ENCODE results near the gene SDC3. TPM values are rescaled to one million over a fixed set of nuclear protein-coding genes. Genes with fewer than 3 reads are reported as not detected.

SDC3 gene
- total RNA-seq, 2 experiments from 2014 or later: 0.23 to 0.31 TPM

GRCh38 chr1:30929944-30930525, 21.5 kb upstream of the SDC3 start:
- ChIA-PET CTCF (interaction anchor here (1.9 to 2.6 kb wide), 3 partner anchors 19 to 211 kb away, joined by 6 to 21 read pairs (median 12); no protein-coding TSS in a partner anchor), POLR2A (no interaction called here)

- POLR2A ChIA-PET: no interaction called here
Measured at GRCh38 chr1:30929135-30929889, 20.8 kb upstream of the SDC3 start.

GRCh38 chr1:30928789-30929134, 20.2 kb upstream of the SDC3 start:
- ChIA-PET POLR2A (no interaction called here), CTCF (interaction anchor here (0.7 to 2.6 kb wide), 9 partner anchors 10 to 210 kb away, joined by 3 to 21 read pairs (median 6); no protein-coding TSS in a partner anchor)

More at GRCh38 chr1:30929135-30929889, 20.8 kb upstream of the SDC3 start:
- CTCF ChIA-PET: interaction anchor here (0.7 to 2.6 kb wide), 10 partner anchors 10 to 210 kb away, joined by 3 to 21 read pairs (median 5); no protein-coding TSS in a partner anchor

- POLR2A ChIA-PET: no interaction called here
- CTCF ChIA-PET: interaction anchor here (0.7 to 2.6 kb wide), 8 partner anchors 9 to 209 kb away, joined by 3 to 21 read pairs (median 7); no protein-coding TSS in a partner anchor
Measured at GRCh38 chr1:30928171-30928570, 19.6 kb upstream of the SDC3 start.

GRCh38 chr1:30927448-30927847, 18.9 kb upstream of the SDC3 start:
- POLR2A ChIA-PET: no interaction called here

GRCh38 chr1:30923597-30923996, 15.0 kb upstream of the SDC3 start:
- CTCF ChIA-PET: interaction anchor here (1.6 kb wide), 1 partner anchor 122 kb away, joined by 5 read pairs; no protein-coding TSS in a partner anchor
- POLR2A ChIA-PET: no interaction called here

More at GRCh38 chr1:30927448-30927847, 18.9 kb upstream of the SDC3 start:
- CTCF ChIA-PET: interaction anchor here (1.7 to 2.6 kb wide), 2 partner anchors 125 to 145 kb away, joined by 11 to 21 read pairs; no protein-coding TSS in a partner anchor

GRCh38 chr1:30920827-30921226, 12.3 kb upstream of the SDC3 start:
- POLR2A ChIA-PET: no interaction called here
- CTCF ChIA-PET: interaction anchor here (0.8 to 3.4 kb wide), 4 partner anchors 10 to 138 kb away, joined by 3 to 18 read pairs (median 8); no protein-coding TSS in a partner anchor

GRCh38 chr1:30919025-30919881, 10.7 kb upstream of the SDC3 start:
- ChIA-PET CTCF (interaction anchor here (1.3 to 3.4 kb wide), 5 partner anchors 9 to 137 kb away, joined by 3 to 18 read pairs (median 8); no protein-coding TSS in a partner anchor), POLR2A (no interaction called here)

- POLR2A ChIA-PET: no interaction called here
- CTCF ChIA-PET: interaction anchor here (1.7 kb wide), 1 partner anchor 115 kb away, joined by 4 read pairs; no protein-coding TSS in a partner anchor
Measured at GRCh38 chr1:30916296-30916695, 7.7 kb upstream of the SDC3 start.

- POLR2A ChIA-PET: no interaction called here
Measured at GRCh38 chr1:30915491-30916230, 7.1 kb upstream of the SDC3 start.

GRCh38 chr1:30914931-30915330, 6.4 kb upstream of the SDC3 start:
- CTCF ChIA-PET: interaction anchor here (1.2 to 1.7 kb wide), 2 partner anchors 113 to 135 kb away, joined by 4 to 8 read pairs; no protein-coding TSS in a partner anchor

More at GRCh38 chr1:30915491-30916230, 7.1 kb upstream of the SDC3 start:
- CTCF ChIA-PET: interaction anchor here (1.7 kb wide), 1 partner anchor 114 kb away, joined by 4 read pairs; no protein-coding TSS in a partner anchor

GRCh38 chr1:30914587-30914922, 6.0 kb upstream of the SDC3 start:
- POLR2A ChIA-PET: no interaction called here
- CTCF ChIA-PET: interaction anchor here (1.2 to 5.8 kb wide), 3 partner anchors 112 to 135 kb away, joined by 4 to 66 read pairs (median 8); no protein-coding TSS in a partner anchor

More at GRCh38 chr1:30914931-30915330, 6.4 kb upstream of the SDC3 start:
- POLR2A ChIA-PET: no interaction called here

- CTCF ChIA-PET: interaction anchor here (0.6 to 5.8 kb wide), 6 partner anchors 12 to 330 kb away, joined by 3 to 66 read pairs (median 4); no protein-coding TSS in a partner anchor
Measured at GRCh38 chr1:30912913-30913652, 4.5 kb upstream of the SDC3 start.

GRCh38 chr1:30912224-30912623, 3.7 kb upstream of the SDC3 start:
- CTCF ChIA-PET: interaction anchor here (0.6 to 5.8 kb wide), 8 partner anchors 8 to 331 kb away, joined by 3 to 66 read pairs (median 4); no protein-coding TSS in a partner anchor
- POLR2A ChIA-PET: no interaction called here

More at GRCh38 chr1:30912913-30913652, 4.5 kb upstream of the SDC3 start:
- POLR2A ChIA-PET: no interaction called here

GRCh38 chr1:30911059-30911954, 2.7 kb upstream of the SDC3 start:
- CTCF ChIA-PET: interaction anchor here (0.9 to 5.8 kb wide), 16 partner anchors 9 to 192 kb away, joined by 3 to 66 read pairs (median 4); no protein-coding TSS in a partner anchor
- POLR2A ChIA-PET: no interaction called here

- ChIA-PET CTCF (interaction anchor here (0.7 to 5.8 kb wide), 5 partner anchors 11 to 190 kb away, joined by 3 to 66 read pairs (median 8); no protein-coding TSS in a partner anchor), POLR2A (no interaction called here)
Measured at GRCh38 chr1:30909365-30910068, 959 bp upstream of the SDC3 start.

Data from activated CD8-positive, alpha-beta memory T cell treated with anti-CD3 and anti-CD28 coated beads for 36 hours (primary cell).